Stimulated activated CD4-positive, alpha-beta T cell treated with anti-CD3 and anti-CD28 coated beads, TNF-alpha, amount 100 ng/mL, for 24 hours (primary cell): Measurements from ENCODE around the gene SLC4A1.
"Not testable (repeated sequence)": the region's sequence is repeated elsewhere in the genome, so short reads cannot be mapped to it uniquely, and the experiment has no call there.

Source experiments
- DNase-seq, 3 experiments: peaks; one replicate each; pipeline ENCODE4 v3.0.0-alpha.2; 2020; ENCODE audit warnings: low read depth in 3 of 3

The SLC4A1 gene

DNA sequence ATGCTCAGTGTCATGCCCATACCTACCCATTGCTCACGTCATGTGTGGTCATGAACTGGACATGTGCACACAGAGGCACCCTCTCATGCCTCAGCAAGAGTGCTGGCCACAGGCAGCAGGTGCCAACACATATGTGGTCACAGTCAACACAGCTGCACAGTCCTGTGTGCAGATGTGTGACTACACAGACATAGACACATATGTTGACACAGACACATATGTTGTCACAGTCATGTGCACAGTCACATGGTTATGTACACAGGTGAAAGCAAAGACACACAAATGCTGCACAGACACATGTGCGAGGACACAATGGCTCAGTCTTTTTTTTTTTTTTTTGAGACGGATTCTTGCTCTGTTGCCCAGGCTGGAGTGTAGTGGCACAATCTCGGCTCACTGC lies 11.3 kb downstream of the SLC4A1 start:
- no peak for DNase-seq

- no peak for DNase-seq
Observed at GRCh38 chr17:44255915-44256314, 12.0 kb downstream of the SLC4A1 start.

GRCh38 chr17:44254361-44255095 lies 13.4 kb downstream of the SLC4A1 start:
- no peak for DNase-seq

DNA sequence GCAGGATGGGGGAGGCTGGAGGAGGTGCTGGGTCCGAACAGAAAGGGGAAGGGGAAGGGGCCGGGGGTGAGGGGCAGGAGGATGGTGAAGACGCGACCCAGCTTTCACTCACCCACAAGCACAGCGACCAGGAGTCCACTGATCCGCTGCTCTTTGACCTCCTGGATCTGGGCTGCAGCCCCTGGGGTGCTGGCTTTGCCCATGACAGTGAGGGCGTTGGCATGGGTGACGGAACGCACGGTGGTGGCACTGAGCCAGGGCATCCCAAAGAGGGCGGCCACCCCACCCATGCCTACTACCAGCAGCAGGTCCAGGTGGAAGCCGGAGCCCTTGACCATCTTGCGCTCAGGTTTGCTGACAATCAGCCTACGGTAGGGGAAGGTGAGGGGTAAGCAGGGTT lies 14.9 kb downstream of the SLC4A1 start:
- DNase-seq, result no peak

DNA sequence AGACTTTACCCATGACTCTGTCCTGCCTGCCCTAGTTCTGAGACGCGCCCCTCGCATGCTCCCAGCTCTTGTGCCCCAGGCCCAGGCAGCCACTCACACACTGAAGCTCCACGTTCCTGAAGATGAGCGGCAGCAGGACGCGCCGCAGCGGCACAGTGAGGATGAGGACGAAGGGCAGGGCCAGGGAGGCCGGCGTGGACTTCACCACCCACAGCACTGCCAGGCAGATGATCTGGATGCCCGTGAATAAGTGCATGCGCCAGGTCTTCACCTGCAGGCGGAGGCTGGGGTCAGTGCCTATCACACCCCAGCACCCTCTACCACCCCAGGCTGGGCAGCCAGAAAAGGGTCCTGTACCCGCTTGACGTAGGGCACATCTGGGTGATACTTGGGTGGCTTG lies 16.9 kb downstream of the SLC4A1 start:
- DNase-seq, result no peak

DNA sequence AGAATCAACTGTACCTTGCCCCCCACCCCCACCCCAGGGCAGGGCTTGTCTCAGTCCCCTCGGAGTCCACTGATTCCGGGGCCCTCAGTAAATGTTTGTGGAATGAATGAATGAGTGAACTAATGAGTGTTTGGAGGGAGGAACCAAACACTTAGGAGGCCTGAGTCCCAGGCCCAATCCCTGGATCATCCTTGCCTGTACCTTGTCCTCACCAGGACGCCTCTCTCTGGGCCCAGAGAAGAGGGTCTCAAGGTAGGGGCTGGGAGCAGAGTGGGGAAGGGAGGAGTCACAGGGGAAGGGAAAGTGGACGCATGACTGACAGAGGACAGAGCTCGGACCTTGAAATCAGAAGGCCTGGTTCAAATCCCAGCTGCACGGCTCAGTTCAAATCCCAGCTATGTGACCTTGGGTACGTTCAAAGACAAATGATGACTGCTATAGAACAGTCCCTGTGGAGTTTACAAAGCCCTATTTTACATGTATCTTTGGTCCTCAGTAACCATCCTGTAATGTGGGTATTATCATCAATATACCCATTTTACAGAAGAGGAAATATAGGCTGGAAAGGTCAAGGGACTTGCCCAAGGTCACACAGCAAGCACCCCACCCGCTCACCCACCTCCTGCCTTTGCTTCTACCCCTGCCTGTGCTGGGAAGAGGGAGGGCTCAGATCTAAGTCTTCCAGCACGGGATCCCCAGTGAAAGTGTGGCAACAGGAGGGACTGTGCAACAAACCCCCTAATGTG lies 18.3 kb downstream of the SLC4A1 start:
- DNase-seq, result no peak

DNA sequence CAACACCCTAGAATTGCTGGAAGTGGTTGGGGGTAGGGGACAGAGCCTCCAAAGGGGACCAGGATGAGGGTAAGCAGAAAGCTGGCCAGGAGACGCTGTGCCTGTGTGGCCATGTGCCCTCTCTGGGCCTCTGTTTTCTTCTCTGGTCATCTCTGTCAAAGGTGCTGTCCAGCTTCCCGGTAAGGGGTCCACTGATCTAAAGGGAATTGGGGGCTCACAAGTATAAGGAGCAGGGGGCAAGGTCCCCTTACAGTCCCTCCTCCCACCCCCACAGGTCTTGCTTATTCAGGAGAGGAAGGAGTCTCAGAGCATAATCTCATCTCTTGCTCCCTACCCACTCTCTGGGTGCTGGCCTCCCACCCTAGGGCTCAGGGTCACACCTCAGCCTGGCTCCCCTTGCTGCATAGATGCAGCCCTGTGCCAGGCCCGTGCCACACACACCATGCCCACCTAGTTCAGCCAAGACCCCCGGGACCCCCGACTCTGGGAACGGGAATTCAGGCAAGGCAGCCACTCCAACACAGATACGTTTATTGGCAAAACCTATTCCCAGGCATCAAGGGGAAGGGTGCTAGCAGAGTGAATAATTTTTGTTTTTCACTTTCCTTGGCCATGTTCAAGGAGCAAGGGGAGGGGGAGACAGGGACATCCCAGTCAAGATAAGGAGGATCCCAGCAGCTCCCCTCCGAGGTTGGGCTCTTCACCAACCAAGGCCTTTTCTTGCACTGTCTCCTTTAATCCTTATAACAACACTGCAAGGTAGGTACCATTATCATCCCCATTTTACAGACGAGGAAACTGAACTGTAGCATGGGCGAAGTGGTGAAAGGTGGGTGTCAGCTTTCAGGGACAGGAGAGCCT lies 19.8 kb downstream of the SLC4A1 start:
- DNase-seq, result no peak

DNA sequence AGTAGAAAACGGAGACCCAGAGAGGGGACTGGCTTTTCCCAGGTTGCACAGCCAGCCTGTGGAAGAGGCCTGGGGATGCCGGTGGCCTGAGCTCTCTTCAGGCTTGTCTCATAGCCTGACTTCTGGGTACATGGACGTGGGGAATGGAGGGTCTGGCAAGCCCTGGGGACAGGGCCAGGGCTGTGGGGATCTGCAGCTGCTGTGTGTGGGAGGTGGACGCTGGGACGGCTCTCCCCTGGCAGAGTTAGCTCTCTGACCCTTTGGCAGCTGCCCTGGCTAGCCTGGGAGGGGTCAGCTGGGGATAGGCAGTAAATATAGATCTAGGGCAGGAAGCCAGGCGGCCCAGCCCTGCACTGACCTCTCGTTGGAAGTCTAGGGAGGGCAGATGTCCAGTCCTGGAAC lies 20.5 kb downstream of the SLC4A1 start:
- DNase-seq, result no peak

- no peak for DNase-seq
Observed at GRCh38 chr17:44241106-44241624, 26.8 kb downstream of the SLC4A1 start.

DNA sequence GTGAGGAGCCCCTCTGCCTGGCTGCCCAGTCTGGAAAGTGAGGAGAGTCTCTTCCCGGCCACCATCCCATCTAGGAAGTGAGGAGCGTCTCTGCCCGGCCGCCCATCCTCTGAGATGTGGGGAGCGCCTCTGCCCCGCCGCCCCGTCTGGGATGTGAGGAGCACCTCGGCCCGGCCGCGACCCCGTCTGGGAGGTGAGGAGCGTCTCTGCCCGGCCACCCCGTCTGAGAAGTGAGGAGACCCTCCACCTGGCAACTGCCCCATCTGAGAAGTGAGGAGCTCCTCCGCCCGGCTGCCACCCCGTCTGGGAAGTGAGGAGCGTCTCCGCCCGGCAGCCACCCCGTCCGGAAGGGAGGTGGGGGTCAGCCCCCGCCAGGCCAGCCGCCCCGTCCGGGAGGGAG lies 30.0 kb downstream of the SLC4A1 start:
- DNase-seq, result not testable (repeated sequence)

DNA sequence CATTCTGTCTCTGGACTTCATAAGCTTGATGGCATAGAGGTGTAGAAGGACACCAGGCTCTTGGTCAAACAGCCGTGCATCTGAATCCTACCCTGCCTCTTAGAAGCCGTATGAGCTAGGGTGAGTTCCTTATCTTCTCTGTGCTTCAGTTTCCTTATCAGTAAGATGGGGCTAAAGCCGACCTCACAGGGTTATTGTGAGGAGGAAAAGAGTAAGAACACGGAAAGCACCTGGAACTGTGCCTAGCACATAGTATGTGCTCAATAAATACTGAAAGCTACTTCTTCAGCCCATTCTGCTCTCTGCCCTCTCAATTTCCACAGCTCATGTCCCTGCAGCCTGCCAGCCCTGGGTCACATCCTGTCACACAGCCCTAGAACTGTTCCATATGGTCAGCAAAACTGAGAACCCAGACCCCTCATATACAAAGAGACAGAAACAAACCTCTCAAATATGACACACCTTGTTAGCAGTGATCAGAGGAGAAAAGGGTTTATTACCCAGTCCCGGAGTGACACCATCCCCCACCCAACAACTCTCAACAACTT lies 31.4 kb downstream of the SLC4A1 start:
- DNase-seq, result no peak

GRCh38 chr17:44235583-44235936 lies 32.4 kb downstream of the SLC4A1 start:
- DNase-seq, result no peak

GRCh38 chr17:44233582-44233981 lies 34.4 kb downstream of the SLC4A1 start:
- no peak for DNase-seq

- DNase-seq, result no peak
Observed at GRCh38 chr17:44232061-44232460, 35.9 kb downstream of the SLC4A1 start.

DNA sequence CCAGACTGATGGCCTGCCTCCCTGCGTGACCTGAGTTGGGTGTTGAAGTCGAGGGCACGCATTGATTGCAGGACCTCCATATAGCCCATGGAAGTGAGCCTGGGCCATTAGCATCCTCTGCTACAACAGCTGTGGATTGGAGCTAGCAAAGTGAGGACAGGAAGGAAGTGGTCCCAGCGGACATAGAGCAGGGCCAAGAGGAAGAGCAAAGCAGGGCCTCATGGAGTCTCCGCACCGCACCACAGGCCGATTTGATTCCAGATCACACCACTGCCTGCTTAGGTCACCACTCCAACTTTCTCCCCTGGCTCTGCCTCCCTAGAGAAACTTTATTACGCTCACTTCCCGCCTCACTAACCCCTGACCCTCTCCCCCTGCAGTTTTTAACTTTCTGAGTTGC lies 37.8 kb downstream of the SLC4A1 start:
- no peak for DNase-seq

DNA sequence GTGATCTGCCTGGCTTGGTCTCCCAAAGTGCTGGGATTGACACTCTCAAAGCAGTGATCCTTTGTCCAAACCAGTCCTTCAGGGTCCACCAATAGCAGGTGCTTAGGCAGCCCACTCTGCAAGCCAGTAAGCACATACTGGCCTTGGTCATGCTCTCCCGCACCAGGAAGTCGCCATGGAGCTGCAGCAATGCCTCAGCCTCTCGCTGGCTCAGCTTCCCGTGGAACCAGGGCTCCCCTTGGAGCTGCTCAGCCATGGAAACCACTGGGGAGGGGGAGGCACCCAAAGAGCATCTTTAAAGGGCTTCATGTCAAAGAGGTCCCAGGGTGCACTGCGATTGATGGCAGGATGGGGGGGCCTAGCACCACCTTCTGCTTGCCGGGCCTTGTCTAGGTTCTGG lies 38.8 kb downstream of the SLC4A1 start:
- no peak for DNase-seq

DNA sequence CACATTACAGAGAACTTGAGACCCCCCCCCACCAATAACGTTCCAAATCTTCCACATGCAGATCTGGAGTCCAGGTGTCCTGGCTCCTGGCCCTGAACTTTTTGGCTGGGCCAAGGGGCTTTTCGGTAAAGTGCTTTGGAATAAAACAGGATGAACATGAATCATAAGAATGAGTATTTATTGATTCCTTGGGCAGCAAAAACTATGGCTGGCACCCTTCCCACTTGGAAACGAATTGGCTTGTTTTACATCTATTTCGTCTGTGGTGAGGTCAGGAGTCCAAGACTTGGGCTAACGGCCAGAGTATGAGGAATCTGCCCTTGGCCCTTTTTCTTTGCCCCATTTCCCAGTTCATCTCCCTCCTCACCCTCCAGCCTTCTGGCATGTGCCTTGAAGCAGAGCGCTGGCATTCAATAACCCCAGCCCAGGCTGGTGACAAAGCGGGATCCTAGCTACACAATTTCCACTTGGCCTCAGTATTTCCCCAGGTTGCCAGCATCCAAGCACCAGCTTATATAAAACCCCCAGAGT lies 44.3 kb downstream of the SLC4A1 start:
- no peak for DNase-seq

DNA sequence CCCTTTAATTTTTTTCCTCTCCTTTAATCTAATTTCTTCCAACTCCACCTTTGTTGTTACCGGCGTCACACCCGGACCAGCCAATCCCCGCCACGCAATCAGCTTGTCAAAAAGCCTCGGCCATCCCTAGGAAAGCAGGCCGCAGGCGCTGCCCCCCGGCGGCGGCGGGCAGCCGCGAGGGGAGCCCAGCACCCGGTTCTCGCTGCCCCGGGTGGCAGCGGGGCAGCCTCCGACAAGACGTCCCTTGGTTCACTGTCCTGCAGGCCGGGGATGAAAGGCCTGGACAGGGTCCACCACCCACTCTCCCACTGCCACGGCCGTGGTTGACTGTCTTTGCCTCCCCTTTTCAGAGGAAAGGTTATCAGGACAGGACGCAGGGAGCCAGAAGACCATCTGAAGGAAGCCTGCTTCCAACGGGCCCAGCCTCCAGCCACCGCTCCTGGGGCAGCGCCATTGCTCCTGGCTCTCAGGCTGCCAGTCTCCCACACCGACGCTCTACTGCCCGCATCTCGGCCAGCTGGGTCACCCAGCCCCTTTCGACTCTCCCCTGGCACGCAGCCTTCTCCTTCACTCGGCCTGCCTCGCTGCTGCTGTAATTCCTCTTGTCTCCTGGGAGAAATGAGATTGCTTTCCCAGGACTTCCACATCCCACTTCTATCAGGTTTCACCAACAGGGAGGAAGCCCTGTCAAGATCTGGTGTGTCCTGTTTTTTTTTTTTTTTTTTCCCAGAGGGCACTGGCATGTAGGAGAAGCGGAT lies 45.6 kb downstream of the SLC4A1 start:
- peak in 1 of 3 experiments; percentile 47 for DNase-seq

DNA sequence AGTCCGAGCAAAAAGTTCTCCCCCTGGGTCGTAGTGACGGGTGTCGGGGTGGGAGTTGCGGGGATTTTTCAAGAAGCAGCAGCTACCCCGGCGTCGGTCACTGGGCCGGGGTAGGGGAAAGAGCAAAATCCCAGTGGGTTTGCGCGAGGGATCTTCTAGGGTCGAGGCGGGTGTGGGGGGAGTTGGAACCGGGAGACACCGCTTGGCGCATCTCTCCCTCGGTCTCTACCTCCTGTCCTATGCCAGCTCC lies 46.1 kb downstream of the SLC4A1 start:
- DNase-seq, result no peak

GRCh38 chr17:44221084-44221861 lies 46.7 kb downstream of the SLC4A1 start:
- DNase-seq, result peak in 2 of 3 experiments; percentile 39 to 63
